SHP77 treated with DMSO at 0.1 percent for 48 hours (cell line): ENCODE measurements around the gene ITLN2.
A peak's percentile ranks its signal among the peaks of the same experiment; 100 is the strongest.
"Not testable (repeated sequence)": the region's sequence is repeated elsewhere in the genome, so short reads cannot be mapped to it uniquely, and the experiment has no call there.

Experiments used
- DNase-seq: peaks from one replicate; lab custom pipeline; 2025; lab: John Stamatoyannopoulos, UW

ITLN2 gene

DNA sequence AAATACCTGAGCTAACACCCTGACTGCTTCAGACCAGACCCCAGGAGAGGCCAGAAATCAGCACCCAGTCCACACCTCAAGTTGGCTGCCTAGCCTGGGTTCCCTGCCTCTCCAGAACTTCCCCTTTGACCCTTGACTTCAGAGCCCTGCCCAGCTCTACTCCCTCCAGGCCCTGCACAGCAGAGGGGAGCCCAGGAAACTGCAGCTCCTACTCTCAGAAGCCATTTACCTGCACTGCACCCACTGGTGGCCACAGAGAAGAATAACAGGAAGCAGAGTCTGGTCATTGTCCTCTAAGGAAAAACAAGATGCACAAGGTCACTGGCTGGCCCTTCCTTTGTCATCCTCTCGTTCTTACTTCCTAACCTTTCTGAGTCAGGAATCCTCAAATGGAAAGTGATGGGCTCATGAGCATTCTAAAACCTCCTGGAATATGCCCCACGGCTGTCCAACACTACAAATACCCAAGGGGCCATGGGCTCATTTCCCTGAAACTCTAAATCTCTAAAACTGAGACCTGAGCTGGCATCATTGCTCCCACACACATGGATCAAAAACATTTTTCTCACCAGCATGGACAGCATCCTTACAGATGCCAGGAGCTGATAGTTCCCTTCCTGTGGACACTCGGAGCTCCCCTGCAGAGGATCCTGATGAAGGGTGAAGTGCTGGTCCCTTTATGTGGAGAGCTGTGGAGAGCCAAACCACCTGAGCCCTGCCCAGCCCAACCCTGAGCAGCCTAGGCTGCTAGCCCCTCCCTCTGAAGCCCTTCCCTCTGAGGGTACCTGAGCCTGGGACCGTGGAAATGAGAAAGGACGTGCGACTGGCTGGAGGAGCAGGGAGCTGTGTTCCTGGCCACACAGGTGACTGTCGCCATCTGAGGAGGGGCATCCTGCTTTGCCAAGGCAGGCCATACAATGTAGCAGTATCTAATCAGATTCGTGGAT, at the start of gene ITLN2:
Gene ITLN2, minus strand, starts transcription at position 652 of the 947 bp plus-strand sequence. Its CDS starts 68 bp downstream, at position 584.
- peak; percentile 16 for DNase-seq

DNA sequence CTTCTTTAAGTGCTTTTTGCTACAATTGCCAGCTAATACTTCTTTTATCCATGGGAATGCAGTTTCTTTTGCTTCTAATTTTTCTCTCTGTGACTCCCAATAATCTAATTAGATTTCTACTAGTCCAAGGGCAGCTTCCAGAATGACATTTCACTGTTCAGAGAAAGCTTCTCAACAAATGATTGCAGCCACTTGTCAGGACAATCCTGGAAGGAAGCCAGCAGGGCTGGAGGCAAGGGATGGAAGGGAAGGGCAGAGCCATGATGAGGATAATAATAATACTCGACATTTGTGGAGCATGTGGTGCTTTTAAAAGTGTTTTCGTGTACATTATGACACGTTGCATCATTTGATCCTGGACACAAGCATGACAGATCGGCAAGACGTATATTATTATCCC, 46.9 kb upstream of the ITLN2 start:
- peak; percentile 28 for DNase-seq

DNA sequence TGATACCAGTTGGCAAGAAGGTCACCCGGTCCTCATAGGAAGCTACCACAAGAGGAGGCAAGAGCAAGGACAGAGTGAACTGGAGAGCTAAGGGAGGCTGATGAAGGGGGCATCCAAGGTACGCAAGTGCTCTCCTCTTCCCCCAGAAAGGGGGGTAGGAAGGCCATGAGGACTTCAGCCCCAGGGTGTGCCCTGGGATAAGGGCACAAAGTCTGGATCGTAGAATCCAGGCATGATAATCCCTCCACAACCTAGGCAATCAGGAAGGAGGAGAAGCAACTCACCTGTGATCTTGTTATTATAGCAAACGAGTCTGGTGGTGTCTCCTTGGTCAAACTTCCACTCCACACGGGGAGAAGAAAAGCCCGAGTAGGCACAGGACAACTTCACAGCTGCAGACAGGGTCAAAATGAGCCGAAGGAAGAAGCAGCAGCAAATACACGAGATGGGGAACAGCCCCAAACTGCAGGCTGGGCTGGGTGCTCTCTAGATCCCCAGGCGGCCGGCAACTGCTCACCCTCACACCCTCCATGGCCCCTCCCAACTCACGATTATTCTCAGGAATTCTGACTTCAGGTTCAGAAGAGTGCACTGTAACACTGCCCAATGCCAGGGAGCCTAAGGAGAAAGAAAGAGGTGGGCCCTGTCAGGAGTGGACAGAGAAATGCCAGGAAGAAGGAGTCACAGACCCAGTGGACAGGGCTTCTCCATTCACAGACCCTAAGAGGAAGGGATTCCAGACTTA, 46.3 kb upstream of the ITLN2 start:
- DNase-seq = no peak

GRCh38 chr1:160999376-160999775, 44.8 kb upstream of the ITLN2 start:
- DNase-seq = no peak

DNA sequence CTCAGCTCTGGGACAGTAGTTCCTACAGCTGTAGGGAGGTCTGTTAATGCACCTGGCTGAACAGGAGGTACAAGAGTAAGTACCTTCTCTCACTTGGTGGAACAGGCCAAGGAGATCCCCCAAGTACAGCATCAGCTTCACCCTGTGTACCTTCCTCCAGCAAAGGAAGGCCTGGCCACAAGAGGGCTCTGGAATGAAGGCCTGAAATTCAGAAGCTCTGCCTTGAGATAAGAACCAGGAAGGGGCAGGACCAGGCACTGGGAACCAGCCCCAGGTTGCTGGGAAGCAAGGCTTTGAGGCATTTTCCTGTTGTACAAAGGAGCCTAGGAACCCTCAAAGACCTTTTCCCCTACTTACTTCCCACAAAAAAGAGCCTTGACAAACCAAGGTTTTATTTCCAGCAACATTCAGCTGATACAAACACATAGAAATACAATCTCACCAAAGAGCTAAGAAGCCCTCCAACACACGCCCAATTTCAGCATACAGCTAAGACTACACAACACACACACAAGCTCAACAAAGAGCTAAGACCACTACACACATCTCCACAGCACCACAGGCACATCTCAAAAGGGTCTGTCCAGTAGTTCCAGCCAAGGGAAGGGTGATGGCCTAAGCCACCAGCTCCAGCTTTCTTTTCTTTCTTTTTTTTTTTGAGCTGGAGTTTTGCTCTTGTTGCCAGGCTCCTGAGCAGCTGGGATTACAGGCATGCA, 42.9 kb upstream of the ITLN2 start:
- DNase-seq = no peak

DNA sequence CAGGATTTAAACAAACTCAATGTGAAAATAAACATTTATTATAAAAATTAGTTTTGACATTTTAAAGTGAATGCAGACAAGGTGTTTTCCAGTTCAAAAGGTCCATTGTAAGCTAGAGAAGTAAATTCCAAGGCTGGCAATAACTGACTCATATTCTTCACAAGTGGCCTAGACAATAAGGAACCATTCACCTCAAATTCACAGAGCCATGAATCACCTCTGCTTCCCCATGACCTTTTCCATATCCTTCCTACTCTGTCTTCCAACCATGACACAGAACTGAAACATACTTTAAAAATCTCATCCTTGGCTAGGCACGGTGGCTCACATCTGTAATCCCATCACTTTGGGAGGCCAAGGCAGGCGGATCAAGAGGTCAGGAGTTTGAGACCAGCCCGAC, 41.6 kb upstream of the ITLN2 start:
- DNase-seq = no peak

GRCh38 chr1:160993544-160994193, 39.1 kb upstream of the ITLN2 start:
- peak; percentile 5 for DNase-seq

- not testable (repeated sequence) for DNase-seq
These were observed 37.4 kb upstream of the ITLN2 start for GRCh38 chr1:160992036-160992435.

- no peak for DNase-seq
These were observed 32.9 kb upstream of the ITLN2 start for GRCh38 chr1:160987359-160988050.

DNA sequence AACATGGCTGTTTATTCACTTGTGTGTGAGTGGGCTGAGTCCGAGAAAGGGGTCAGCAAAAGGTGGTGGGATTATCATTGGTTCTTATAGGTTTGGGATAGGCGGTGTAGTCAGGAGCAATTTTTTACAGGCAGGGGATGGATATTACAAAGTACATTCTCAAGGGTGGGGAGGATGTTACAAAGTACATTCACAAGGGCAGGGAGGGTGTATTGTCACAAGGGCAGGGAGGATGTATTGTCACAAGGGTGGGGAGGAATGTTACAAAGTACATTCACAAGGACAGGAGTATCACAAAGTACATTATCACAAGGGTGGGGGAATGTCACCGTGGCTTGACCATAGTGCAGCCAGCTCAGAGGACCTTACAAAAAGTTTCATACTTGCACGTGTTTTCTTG, 31.1 kb upstream of the ITLN2 start:
- DNase-seq = no peak

DNA sequence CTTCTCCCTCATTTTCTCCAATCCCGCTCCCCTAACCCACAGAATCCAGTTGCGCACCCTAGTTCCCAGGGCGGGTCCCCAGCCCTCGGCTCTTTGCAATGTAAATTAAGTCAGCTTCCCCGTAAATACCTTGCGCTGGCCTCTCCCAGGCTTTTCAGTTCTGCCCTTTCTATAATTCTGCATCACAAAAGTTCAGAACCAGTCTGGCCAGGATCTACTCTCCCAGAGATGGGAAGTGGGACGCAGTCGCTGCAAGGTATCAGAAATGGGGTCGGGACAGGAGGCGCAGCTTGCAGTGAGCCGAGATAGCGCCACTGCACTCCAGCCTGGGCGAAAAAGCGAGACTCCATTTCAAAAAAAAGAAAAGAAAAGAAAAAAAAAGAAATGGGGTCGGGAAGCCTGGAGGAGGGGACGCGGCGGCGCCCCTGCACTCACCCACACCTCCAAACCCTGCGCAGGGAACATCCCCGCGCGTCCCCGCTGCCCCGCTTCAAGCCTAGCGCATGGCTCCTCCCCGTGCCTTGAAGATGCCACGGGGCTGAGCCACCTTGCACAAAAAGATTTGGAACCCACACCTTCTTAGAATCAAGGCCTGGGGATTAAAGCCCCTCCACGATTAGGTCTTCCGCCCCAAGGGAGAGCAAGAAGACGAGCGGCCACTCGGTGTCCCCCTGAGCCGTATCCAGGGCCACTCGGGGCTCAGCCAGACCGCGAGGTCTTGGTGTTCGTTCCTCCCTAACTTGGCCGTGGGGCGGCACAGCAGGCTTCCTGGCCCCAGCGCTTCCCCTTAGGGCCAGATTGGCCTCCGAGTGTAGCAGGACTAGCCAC, 27.2 kb upstream of the ITLN2 start:
- no peak for DNase-seq

GRCh38 chr1:160979286-160979685, 24.7 kb upstream of the ITLN2 start:
- no peak for DNase-seq

DNA sequence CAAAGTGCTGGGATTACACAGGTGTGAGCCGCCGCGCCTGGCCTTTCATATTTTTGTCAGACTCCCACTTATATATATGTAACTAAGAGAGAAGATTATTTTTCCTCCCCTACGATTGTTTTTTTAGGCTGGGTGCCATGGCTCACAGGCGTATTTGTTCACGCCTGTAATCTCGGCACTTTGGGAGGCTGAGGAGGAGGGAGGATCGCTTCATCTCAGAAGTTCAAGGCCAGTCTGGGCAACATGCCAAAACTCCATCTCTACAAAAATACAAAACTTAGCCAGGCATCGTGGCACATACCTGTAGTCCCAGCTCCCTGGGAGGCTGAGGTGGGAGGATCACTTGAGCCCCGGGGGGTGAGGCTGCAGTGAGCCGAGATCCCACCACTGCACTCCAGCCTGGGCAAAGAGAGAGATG, 23.9 kb upstream of the ITLN2 start:
- DNase-seq = peak; percentile 45

DNA sequence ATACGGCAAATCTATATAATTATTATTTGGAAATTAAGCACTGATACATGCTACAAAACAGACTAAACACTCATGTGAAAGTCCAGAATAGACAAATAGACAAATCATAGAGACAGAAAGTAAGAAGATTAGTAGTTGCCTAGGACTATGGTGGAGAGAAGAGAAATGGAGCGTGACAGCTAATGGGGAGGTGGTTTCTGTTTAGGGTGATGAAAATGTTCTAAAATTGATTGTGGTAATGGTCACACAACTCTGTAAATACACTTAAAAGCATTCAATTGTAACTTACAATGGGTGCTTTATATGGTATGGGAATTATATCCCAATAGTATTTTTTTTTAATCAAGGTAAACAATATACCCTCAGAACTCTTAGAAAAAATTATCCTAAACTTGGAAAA, 20.4 kb upstream of the ITLN2 start:
- DNase-seq = no peak

- DNase-seq = no peak
These were observed 18.9 kb upstream of the ITLN2 start for GRCh38 chr1:160973491-160973890.

DNA sequence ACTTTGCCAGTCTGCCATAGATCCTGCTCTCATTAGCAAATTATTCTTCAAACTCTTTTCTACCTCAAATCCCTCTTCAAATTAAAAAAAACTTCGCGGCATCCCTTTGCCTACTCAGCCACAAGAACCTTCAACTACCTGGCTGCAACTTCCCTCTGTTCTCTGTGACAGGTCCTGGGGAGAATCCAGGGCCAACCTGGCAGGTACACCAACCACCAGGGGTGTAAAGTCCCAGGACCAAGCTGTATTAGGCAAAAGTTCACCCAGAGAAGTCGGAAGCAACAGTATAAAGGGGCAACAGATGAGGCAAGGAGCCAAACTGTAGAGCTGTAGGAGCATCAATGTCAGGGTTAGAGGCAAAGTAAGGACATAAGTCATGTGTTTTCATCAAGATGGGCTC, 18.3 kb upstream of the ITLN2 start:
- no peak for DNase-seq

GRCh38 chr1:160971618-160972056, 17.0 kb upstream of the ITLN2 start:
- no peak for DNase-seq

GRCh38 chr1:160963521-160963920, 8.9 kb upstream of the ITLN2 start:
- no peak for DNase-seq

- no peak for DNase-seq
These were observed 6.8 kb upstream of the ITLN2 start for GRCh38 chr1:160961419-160961818.

GRCh38 chr1:160956966-160957365, 2.4 kb upstream of the ITLN2 start:
- DNase-seq = no peak
